HG02973 (cell line): ENCODE data around the gene CAMK2G.

Experiments used
- ATAC-seq: cut with Tn5 transposase; IDR thresholded peaks from one replicate; pipeline ENCODE4 v1.9.1; 2021; ENCODE audit warnings: moderate library complexity; ENCODE audit not compliant: unreplicated experiment

The CAMK2G gene

DNA sequence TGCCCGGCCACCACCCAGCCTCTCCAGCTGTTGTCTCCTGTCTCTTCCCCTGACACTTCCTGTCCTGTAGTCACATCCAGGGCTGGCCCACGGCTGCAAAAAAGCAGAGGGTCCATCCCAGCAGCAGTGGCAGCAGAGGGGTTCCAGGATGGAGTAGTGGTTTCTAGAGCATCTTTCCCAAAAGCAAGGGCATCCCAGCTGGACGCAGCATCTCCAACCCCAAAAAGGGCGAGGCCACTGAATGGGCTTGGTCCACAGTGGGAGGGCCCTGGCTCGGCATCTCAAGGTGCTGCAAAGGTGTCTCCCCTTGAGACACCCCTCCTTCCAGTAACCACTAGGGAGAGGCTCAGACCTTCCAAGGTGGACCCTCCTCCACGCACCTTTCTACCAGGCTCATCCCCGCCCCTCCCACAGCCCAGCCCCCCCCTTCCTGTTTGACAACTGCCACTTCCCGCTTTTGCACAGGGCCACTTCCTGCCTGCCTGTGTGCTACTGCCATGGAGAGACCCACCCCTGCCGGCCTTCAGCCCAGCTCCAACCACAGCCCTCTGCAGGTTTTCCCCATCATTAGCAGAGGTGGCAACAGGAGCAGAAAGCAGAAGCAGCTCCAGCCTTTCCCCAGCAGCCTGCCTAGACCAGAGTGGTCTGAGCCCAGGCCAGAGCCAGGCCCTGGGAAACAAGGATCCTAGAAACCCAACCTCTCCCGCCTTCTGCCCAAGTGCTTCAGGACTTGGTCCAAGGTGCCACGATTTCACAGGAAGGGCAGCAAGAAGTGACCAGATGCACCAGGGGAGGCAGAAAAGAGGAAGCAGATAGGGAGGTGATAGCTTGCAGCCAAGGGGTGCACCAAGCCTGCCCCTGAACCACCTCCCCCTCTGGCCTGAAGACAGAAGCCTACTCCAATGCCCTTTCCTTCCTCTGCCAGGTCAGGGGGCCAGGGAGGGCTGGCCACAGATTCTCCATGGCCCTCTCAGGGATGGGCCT, 8.6 kb downstream of the CAMK2G start:
- ATAC-seq: peak; percentile 52

DNA sequence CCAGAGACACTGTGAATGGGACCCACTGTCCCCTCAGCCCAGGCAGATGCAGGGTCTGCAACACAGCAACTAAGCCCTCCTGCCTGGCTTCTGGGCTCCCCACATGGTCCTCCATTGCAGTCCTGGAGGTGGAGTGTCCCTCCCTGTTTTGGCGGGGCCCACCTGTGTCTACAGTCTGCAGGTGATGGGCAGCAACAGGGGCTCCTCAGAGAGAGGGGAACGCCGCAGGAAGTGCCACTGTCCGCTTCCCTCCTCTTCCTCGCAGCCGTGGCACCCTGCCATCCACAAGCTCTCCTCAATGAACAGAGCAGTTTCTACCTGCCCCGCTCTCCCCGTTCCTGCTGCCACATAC, 9.3 kb downstream of the CAMK2G start:
- no peak for ATAC-seq

DNA sequence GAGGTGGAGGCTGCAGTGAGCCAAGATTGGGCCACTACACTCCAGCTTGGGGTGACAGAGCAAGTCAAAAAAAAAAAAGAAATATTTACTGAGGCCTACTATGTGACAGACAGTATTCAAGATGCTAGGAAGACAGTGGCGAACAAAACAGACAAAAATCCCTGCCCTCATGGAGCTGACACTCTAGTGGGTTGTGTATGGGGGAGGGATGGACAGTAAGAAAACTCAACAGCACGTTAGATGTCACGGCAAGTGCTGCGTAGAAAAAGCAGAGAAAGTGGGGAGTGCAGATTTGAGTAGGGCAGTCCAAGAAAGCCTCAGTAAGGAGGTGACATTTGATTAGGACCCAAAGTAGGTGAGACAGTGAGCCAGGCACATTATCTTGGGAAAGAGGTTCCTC, 10.1 kb downstream of the CAMK2G start:
- no peak for ATAC-seq

DNA sequence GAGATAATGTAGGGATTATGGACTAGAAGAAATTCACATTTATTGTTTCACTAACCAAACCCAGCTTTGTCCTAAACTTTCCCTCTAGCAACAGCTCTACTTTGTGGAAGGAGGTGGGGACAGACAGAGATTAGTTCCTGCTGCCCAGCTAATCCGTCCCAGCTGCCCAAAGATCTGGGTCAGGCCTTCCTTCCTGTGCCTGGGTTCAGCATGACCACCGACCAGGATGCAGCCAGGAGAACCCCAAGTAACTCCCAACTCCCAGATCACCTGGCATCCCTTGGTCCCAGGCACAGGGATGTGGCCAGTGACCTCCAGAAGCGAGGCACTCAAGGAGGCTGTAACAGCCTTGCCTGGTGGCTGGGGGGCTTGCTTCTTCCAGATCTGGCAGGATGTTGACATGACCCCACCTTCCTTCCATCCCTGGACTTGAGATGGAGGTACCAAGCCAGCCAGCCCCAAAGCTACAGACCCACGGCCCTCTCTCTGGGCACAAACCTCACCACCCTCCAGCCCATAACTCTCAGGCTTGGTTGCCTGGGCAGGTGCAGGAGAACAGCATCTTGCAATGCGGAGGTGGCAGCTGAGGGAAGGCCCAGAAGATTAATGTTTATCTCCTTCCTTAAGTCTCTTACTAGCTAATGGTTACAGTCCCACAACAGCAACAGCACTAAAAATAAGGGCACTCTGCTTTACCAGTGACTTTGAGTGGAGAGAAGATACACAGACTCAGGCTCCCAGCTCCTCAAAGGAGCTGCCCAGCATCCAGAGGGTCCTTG, 11.1 kb downstream of the CAMK2G start:
- ATAC-seq: no peak

DNA sequence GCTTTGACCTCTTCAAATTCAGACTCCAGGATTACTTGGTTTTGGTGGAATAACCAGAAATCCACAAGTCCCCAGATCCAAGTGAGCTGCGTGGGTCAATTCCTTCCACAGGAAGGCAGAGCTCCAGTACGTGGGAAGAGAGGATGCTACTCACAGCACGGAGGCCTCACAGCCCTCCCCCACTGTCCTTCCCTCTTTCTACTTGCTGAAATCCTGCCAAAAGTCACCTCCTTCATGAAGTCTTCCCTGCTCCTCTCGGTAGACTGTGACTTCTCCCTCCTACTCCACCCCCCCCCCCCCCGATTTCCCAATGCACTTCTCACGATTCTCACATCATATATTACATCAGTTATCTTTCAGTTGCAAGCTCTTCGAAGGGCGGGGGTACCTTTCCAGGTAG, 12.3 kb downstream of the CAMK2G start:
- no peak for ATAC-seq

DNA sequence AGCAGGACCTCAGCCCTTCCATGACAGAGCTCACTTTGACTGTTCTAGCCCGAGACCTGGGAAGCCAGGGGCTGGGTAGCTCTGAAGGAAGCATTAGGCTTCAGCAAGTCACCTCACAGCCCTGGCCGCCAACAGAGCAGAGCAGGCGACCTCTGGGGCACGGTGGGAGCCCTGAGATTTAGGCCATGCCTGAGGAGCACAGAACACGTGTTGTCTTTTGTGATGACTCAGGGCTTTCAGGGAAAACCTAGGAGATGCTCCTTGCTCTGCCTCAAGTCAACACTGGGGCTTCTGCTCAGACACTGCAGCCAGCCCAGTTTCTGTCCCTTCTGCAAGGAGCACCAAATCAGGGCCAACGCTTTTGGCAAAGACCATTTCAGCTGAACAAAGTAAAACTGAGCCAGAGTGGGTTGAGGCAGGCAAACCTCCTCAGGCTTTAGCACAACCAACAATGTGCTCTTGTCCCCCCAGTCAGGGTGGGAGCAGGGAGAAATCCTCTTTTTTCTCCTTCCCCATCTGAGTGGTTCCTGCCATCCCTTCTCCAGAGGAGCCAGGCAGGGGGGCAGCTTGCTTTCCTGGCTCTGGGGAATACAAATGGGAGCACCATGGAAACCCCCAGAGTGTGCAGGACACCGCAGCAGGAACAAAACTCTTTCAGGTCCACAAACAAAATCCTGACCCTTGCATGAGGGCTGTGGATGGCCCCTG, 14.4 kb downstream of the CAMK2G start:
- no peak for ATAC-seq

DNA sequence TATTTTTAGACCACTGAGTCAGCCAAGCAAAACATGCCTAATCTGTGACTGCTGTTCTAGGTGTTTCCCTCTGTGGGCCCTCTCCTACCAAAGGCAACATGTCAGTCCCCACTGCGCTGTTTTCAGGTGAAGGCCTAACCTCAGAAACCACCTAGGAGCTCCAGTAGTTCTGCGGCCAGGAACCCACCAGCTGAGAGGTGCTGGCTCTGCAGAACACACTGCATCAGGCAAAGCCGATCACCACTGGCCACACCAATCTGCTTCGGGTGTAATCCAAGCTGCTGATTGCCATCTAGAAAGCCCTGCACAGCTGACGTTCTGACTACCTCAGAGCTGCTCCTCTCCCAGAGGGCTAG, 14.9 kb downstream of the CAMK2G start:
- no peak for ATAC-seq

DNA sequence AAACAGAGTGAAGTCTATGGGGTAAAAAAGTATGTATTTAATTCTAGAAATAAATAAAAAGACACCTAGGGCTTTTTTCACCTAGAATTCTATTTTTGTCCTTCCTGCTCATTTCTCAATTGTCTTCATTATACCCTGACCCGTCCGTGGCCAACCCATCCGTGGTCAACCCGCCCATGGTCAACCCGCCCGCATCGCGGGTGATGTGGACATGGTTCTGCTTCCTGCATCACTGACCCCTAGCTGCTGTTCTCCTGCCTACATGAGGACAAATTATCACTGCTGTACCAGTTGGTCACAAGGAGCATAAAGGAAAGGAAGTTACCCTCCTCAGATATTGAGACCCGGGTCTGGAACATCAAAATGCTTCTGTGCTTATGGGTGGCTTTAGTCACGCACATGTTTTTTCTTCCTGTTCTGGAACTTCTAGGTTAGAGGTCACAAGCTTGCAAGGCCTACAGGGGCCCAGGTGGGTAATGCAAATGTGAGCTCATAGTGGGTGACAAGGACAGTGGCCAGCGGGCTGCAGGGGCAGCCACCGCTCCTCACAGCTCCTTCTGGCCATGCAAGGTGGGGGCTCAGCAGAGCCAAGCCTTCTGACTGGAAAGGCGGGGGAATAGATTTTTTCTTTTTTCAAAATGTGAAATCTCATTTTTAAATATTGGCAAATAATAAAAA, 15.5 kb downstream of the CAMK2G start:
- no peak for ATAC-seq

DNA sequence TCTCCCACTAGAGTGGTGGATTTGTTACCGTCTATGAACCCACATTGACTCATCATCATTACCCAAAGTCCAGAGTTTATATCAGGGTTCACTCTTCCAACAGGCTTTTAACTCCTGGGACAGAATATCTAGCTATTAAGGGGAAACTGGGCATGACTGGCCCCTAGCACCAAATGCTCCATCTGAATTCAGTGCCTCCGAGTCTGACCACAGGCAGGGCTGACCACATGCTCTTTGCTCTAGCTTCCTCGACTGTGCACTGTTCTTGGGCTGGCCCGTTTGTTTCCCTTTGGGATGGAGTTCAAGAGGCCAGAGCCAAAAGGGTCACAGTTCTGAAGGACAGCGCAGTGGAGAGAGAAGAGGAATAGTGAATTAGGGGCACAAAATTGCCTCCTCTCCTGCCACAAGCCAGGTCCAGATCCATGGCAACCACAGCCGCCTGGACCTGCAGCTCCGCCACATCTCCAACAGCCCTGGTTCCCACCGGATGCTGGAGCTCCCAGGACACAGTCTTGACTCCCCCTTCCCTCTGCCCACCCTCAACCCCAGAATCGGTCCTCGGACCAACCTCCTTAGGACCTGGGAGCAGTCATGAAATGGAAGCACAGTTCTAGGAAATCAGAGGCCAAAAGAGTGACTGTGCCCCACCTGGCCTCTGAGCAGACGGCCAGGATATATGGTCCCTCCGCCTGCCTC, 16.2 kb downstream of the CAMK2G start:
- ATAC-seq: no peak

DNA sequence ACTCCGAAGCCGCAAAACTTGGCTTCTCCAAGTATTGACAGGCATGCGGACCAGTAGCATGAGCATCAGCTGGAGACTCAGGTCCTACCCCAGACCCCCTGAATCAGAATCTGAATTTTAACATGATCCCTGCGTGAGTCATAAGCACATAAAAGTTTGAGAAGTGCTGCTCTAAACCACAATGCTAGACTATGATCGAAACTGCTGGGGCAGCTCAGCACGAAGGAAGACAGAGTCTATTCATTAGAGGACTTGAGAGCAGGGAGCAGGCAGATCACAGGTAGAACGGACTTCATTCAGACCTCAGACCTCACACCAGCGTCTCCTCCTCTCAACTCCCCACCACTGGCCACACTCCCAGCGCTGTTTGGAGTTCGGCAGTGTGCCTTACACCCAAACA, 16.9 kb downstream of the CAMK2G start:
- no peak for ATAC-seq

DNA sequence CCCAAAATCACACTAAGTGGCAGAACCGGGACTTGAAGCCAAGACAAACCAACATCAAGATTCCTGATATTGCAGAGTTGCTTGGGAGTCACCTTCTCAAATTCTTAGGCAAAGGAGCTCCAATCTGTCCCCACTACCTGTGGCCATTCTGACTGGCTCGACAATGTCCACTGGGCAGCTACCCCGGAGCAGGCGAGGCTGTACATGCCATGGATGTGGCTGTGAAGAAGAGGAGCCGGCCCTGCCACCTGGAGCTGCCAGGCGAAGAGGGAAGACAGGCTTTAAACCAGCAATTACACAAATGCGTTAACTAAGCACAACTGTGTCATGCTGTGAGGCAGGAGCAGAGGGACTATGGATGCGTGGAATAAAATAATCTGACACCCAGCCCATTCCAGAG, 18.1 kb downstream of the CAMK2G start:
- no peak for ATAC-seq

DNA sequence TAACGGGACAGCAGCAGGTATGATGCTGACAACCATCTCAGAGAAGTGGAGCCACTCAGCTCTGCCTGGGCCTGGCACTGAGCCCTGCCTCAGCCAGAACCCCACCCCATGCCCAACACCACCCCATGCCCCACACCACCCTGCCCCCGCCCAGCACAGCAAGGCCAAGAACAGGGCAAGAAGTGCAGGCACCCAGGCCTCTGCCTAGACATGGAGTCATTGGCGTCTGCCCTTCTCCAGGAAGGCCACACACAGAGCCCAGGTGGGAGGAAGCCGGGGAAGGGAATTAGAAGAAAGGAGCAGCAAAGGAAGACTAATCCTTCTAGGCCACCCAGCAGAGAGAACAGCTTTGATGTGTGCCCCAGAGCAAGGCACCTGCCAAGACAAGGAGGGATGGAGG, 18.9 kb downstream of the CAMK2G start:
- ATAC-seq: no peak

DNA sequence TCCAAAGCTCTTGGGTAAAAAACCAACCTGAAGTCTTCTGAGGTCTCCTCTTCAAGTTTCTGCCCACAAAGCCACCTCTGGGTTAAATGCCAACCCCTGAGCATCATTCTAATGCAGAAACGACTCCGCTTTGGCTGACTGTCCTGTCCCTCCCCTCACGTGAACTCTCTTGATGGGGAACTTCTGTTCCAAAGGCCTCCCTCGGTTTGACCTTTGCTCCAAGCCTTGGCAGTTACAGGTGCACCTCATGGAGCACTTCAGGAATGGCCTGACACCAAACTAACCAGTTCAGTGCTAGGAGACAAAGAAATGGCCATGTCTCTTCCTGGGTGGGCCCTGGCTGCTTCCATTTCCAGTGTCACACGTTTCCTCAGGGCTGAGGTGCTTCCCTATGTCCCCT, 20.0 kb downstream of the CAMK2G start:
- no peak for ATAC-seq

DNA sequence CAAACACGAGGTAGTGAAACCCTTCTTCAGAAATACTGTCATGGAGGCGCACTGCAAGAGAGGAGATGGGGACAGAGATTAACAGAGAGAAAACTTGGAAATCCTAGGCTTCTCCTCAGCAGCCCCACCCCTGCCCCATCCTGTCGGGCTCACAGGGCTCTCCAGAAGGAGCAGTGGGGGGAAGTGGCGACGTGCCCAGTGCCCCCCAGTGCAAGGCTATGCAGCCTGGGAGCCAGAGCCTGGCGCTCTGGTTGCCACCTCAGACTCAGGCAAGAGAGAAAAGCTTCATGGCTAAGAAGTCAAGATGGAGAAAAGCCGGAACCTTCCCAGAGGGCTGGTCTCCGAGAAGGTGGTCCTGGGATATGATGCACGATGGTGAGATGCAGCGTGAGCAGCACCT, 21.2 kb downstream of the CAMK2G start:
- ATAC-seq: no peak

DNA sequence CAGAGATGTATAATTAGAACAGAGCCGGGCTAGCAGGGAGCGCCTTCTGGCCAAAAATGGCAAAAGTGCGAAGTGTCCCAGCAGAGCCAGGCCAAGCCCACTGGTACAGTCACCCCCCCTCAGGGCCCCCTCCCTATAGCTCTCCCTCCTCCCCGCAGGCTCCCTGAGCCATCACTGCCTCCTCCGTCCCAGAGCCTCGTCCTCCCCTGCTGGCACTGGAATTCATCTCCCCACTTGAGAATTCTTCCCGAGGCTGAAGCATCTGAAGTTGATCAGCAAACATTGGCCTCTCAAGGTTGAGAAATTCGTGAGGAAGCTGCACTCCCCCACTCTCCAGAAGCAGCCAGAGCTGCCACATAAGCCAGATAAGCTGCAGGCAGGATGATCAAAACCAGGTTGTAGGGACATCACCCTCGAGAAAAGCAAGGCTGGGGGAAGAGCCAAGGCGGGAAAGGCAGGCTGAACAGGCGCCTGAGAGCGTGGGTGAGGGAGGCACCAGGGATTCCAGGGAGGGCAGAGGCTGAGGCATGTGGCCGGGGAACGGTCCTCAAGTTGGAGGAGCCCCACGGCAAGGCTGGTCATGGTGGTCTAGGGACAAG, 23.4 kb downstream of the CAMK2G start:
- ATAC-seq: no peak

DNA sequence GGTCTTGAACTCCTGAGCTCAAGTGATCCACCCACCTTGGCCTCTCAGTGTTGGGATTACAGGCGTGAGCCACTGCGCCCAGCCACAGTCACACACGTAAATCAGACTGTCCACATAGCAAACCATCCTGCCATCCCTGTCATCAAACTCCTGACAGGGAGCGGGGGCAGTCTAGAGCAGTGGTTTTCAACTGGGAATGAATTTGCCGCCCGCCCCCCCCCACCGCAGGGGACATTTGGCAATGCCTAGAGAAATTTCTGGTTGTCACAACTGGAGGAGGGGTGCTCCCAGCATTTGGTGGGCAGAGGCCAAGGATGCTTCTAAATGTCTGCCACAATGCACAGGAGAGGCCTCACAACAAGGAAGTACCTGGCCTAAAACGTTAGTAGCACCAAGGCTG, 24.1 kb downstream of the CAMK2G start:
- no peak for ATAC-seq

DNA sequence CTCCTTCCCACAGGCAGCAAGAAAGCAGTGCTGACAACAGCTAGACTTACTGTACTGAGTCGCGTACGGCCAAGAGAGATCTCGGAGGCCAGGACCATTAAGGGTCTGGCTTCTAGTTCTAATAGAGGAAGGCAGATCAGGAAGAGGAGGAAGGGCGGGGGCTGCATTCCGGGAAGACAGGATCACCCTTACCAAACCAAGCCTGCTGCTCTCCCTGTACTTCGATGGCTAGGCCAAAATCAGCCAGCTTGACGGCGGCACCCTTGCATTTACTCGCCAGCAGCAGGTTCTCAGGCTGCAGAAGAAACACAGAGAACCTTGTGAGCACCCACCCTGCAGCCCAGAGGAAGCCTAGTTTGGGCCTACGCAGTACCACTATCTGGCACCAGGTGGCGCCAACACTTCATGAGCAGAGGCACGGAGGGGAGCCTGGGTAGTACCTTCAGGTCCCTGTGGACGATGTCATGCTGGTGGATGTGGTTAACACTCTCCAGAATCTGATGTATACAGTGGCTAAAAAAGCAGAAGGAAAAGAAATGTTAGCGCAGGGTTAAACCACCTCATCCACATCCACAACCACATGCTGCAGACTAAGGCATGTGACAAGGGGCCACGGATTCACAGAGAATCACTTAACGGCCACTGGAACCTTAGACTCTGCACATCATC, 25.4 kb downstream of the CAMK2G start:
- peak; percentile 78 for ATAC-seq

DNA sequence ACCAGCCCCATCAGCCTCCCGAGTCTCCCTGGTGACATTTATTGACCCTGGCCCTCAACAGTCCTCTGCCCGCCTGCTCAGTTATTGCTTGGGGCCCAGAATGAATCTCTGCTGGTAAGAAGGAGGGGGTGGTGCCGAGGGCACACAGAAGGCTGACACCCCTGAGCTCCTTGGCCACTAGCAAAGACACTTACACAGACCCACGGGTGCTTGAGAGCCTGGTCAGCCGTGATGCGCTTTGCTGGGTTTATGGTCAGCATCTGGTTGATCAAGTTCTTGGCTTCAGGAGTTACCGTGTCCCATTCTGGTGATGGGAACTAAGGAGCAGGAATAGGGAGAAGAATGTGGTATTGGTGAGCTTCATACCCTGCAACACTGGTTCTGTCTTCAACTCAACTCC, 27.3 kb downstream of the CAMK2G start:
- no peak for ATAC-seq

DNA sequence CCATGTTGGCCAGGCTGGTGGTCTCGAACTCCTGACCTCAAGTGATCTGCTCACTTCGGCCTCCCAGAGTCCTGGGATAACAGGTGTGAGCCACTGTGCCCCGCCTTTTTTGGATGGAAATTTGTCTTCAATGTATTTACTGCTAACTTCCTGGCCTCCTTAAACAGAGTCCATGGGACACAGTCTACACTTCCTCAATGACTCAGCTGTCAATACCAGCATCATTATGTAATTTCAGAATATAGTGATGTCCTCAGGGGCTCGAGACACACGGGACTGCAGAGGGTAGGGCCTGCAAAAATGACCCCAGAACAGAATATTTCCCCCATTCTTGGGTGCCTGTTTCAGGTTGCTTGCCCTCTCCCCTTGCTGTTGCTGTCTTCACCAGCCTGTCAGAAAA, 31.1 kb downstream of the CAMK2G start:
- ATAC-seq: no peak

DNA sequence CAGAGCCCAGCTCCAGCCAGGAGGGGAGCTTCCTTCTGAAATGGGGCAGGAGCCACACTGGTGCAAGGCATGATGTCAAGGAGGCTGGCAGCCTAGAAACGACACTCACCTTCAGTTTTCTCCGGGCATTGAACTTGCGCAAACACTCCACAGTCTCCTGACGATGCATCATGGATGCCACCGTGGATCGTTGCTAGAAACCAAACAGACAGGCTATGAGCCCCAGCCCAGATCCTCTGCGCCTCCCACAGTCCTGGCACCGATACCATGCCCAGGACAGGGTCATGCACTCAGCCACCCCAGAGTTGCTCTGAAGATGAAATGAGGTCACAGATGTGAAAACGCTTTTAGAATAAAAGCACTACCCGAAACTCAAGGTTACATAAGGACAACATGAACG, 32.0 kb downstream of the CAMK2G start:
- no peak for ATAC-seq
